GM19023 (cell line): ENCODE results near the gene RTL10.

ENCODE experiments used
- ATAC-seq: cut with Tn5 transposase; IDR thresholded peaks from one replicate; pipeline ENCODE4 v1.9.1; 2021; ENCODE audit warnings: mild to moderate bottlenecking, moderate library complexity; ENCODE audit not compliant: unreplicated experiment

RTL10 gene

GRCh38 chr22:19825904-19826618, 28.6 kb downstream of the RTL10 start:
- no peak for ATAC-seq

- ATAC-seq, result no peak
These were observed 29.7 kb downstream of the RTL10 start for GRCh38 chr22:19824926-19825339.

DNA sequence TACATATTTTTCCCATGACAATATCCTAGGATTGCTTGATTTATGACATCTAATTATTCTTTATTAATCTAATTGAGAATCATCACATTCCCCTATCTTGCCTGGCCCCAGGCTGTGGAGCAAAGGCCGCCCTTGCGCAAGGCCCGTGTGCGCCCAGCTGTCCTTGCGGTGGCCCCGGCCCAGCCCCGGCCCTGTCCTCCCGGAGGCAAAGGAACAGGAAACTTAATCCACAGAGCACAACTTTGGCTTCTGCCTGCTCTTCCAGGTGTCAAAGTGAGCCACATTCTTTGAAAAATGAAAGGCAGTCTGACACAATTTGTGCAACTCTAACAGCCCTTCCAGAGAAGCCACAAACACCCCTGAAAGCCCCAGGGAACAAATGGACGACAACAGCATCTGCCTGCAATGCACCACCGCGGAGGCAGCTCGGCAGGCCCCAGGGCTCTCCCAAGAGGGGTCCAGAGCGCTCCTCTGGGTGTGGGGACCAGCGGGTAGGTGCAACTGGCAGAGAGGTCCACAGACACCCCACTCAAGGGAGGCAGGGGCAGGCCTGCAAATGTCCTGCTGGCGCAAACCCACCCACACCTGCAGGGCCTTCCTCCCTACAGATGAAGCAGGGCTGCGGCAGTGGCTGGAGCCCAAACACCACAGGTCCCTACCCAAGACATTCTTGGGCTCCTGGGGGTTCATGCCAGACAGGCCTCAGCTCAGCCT, 30.3 kb downstream of the RTL10 start:
- no peak for ATAC-seq

DNA sequence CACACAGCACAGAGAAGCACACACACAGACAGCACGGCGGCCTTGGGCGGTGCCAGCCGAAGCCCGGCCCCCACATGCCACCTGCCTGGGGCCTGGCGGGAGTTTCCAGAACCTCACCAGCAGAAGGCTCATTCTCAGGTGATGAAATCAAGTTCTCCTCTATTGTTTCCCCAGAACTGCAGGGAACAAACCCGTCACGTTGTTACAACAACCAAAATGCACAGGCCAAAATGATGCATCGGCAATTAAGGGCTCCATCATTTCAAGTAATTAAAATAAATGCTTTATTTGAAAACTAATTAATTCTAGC, 30.8 kb downstream of the RTL10 start:
- ATAC-seq, result no peak

DNA sequence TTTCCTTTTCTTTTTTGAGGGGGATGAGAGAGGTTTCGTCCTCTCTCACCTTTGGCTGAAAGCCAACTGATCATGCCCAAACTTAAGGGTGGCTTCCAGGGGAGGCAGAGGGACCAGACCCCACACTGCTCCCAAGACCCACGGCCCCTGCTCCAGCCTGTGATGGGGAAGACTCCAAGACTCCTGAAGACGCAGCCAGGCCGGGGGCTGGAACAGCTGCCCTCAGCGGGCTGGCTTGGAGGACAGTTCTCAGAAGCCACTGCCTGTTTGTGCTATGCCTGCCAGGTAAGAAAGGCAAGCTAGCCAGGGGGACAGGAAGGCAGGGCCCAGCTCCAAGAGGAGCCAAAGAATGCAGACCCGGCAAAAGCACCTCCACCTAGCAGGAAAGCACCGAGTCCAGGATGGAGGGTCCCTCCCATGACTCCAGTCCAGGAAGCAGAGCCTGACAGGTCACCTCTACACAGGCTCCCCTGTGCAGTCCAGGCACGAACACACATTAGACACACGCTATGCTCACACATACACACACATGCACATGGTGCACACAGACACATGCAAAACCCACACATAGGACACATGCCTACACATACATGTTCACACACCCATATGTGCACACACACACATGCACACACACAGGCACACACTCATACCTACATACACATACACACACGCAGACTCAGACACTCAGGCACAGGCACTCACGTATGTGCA, 31.3 kb downstream of the RTL10 start:
- no peak for ATAC-seq

- no peak for ATAC-seq
These were observed 32.2 kb downstream of the RTL10 start for GRCh38 chr22:19822301-19823117.

GRCh38 chr22:19821523-19822300, 33.0 kb downstream of the RTL10 start:
- ATAC-seq, result no peak

DNA sequence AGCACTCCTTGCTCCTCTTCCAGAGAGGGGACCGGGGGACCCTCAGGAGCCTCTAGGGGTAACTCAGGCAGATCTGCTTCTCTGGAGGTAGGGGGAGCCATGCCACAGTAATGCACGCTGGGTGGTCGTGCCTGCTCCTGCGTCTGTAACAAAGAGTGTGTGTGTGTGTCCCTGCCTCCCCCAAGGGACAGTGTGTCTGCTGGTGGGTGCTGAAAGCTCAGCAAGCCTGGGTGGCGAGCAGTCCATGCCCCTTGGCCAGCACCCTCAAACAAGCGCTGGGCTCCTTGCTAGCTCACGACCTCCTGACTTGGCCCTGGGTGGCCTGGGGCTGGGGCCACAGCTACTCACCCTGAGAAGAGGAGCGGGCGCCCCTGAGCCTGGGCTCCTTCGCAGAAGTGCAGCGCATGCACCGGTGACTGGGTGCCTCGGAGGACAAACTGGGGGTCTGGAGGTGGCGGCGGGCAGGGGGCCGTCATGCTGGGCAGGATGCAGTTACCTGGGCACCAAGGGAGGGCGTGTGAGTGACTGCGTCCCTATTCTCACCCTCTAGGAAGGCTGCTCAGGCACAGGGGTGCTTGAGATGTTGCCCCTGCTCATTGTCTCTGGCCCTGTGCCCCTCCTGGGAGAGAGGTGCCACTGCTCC, 33.7 kb downstream of the RTL10 start:
- no peak for ATAC-seq

DNA sequence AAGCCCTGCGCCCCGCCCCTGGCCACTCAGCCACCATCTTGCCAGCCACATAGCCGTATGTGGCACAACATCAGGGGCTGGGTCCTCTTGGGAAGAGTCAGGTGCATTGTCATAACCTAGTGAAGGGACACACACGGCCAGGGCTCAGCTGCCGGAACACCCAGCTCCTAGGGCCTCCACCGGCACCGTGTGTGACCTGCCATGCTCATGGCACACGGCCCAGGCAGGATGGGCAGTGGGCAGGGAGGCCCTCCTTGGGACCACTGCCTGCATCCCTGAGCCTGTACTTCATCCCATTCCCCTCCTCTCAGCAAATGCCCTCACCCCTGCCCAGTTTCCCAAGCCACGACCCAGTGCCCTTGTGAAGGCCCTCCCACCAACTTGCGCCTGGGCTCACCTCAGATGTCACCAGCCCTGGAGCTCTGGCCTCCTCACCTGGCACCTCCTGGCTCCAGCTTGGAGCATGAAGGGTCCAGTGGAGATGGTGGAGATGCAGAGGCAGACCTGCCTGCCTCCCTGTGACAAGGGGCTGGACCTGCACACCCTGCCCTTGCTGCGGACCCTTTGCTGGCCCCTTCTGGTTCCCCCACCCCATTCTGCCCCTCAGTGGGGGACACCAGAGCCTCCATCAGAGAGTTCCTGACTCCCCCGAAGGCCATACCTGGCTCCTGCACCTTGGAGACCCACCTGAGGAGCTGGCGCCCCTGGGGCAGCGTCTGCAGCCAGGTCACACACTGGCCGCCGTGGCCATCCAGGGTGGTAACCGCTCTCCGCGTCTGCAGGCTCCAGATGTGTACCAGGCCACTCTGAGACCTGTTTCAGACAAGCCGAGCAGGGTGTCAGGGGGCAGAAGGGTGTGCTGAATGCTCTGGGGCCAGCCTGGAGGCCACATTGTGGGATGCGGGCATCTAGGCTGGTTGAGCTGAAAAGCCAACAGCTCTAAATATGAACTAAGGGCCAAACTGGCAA, 34.5 kb downstream of the RTL10 start:
- ATAC-seq, result no peak

DNA sequence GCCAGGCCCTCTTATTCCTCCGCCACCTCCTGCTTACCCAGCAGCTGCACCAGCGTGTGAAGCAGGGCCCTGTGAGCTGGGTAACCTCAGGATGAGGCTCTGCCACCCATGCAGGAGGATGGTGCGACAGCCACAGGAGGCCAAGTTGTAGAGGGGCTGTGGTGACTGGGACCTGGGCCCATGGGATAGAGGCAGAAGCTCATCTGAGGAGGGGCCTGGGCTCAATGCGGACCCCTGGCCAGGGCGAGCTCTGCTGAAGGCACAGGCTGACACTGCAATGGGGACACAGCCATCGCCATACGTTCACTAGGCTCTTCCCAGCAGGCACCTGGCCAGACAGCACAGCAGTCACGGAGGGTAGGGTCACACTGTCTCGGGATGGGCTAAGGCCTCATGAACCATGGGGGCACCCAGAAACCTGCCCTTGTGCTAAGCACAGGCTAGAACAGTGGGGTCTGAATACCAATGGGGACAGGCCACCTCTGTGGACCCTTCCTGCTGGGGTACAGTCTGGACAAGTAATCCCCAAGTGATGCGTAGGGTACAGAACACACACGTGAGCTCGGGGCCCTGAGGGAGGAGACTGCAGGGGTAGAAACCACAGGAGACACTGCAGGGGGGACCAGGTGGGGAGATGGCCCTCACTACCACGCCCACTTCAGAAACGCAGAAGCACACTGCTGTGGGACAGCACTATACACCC, 35.3 kb downstream of the RTL10 start:
- ATAC-seq, result no peak

GRCh38 chr22:19818324-19819207, 36.1 kb downstream of the RTL10 start:
- no peak for ATAC-seq

GRCh38 chr22:19816372-19817119, 38.1 kb downstream of the RTL10 start:
- no peak for ATAC-seq

- ATAC-seq, result no peak
These were observed 38.8 kb downstream of the RTL10 start for GRCh38 chr22:19815823-19816290.

- ATAC-seq, result no peak
These were observed 39.4 kb downstream of the RTL10 start for GRCh38 chr22:19815093-19815822.

- ATAC-seq, result no peak
These were observed 40.2 kb downstream of the RTL10 start for GRCh38 chr22:19814428-19814827.

- ATAC-seq, result no peak
These were observed 41.8 kb downstream of the RTL10 start for GRCh38 chr22:19812910-19813309.
